DMS53 treated with DMSO at 0.1 percent for 48 hours (cell line): ENCODE results near the gene TBC1D5.

Source experiments
- DNase-seq: peaks from one replicate; lab custom pipeline; 2025; ENCODE audit not compliant: unreplicated experiment; lab: John Stamatoyannopoulos, UW

TBC1D5 gene

DNA sequence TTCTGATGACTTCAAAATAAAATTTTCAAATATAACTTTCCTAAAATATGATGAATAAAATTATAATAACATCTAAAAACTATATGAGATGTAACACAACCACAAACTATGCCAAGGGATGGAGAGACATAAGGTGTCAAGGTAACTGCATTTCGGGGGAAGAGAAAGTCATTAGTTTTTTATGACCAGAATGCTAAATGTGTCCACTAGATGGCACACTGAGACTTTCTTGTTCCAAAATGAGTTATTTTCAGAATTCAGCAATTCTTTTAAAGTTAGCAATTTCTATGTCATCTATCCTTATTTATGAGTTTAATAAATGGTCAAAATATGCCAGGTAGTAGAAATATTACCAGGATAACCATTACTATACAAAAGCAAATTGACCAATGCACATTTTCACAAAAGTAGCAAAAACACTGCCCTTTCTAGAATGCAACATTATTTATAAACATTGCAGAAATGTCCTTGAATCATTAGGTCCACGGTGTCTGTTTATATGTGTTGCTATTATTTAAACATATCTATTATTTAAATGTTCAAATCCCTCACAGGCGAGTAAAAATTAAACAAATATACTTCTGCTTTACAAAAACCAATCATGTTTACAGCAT lies 483.5 kb downstream of the TBC1D5 start:
- DNase-seq: no peak

DNA sequence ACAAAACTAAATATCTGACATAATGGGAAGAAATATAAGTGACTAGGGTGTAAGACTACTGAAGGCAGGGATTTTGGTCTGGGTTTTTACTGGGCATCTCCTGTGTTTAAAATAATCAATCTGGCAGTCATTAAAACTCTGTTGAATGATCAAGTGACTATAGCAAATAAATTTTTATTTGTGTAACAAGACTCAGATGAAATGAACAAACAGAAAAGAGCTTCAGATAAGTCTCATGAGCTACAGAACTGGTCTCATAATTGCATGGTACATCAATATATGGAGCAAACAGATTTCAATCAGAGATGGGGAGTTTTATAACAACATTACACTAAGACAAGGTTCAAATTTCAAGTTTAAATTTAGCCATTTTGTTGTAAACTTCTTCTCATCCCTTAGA lies 485.2 kb downstream of the TBC1D5 start:
- DNase-seq: no peak

GRCh38 chr3:17243621-17244020 lies 498.8 kb downstream of the TBC1D5 start:
- no peak for DNase-seq

GRCh38 chr3:17239417-17239816 lies 503.0 kb downstream of the TBC1D5 start:
- DNase-seq: no peak

GRCh38 chr3:17238023-17238422 lies 504.4 kb downstream of the TBC1D5 start:
- no peak for DNase-seq

GRCh38 chr3:17235310-17235709 lies 507.1 kb downstream of the TBC1D5 start:
- no peak for DNase-seq

DNA sequence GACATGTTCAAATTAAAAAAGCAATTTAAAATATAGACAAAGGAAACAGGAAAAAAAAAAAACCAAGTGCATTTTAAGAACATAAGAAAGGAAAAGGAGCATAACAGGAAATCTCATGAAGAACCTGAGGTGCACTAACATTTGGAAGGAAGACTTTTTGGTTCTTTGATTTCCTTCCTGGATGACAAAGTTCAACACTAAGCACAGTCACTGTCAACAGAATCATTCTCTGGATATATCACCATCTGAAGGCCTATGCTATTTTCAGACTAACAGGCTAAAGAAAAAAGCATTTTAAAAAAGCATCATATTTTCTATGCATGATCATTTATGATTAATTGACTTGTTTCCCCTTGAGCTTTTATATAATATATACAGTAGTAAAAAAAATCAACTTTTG lies 508.0 kb downstream of the TBC1D5 start:
- no peak for DNase-seq

- peak; percentile 22 for DNase-seq
Measured at GRCh38 chr3:17233398-17233800, 509.0 kb downstream of the TBC1D5 start.

DNA sequence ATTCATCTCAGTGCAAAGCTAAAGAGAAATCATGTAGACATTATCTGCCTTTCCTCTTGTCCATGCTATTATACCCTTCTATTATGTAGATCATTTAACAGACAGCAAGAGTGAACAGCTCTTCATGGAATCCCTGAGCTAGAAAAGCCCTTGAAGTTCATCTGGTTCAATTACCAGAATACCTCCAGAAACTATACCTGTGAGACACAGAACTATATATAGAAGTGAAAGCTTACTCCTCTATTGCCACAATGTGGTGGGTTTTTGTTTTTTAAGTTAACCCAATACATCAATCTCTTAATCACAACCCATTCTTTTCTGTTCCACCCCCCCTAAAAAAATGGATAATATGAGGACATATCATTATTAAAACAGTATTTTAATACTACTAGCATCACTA lies 510.0 kb downstream of the TBC1D5 start:
- DNase-seq: no peak

- DNase-seq: peak; percentile 15
Measured at GRCh38 chr3:17231537-17232261, 510.7 kb downstream of the TBC1D5 start.

GRCh38 chr3:17227472-17227871 lies 515.0 kb downstream of the TBC1D5 start:
- no peak for DNase-seq

DNA sequence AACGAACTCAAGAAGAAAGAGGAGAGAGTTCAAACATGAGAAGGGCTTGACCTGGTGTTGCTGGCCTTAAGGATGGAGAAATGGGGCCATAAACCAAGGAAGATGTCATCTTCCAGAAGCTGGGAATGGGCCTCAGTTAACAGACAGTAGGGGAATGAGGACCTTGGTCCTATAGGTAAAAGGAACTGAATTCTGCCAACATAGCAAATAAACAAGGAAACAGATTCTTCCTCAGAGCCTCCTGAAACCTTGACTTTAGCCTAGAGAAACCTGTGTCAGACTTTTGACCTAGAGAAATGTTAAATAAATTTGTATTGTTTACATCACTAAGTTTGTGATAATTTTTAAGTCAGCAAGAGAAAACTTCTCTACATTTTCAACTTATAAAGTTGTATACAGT lies 520.9 kb downstream of the TBC1D5 start:
- no peak for DNase-seq

- DNase-seq: no peak
Measured at GRCh38 chr3:17219593-17219992, 522.8 kb downstream of the TBC1D5 start.

GRCh38 chr3:17218587-17218986 lies 523.8 kb downstream of the TBC1D5 start:
- DNase-seq: no peak

- DNase-seq: no peak
Measured at GRCh38 chr3:17217588-17217987, 524.8 kb downstream of the TBC1D5 start.

GRCh38 chr3:17213102-17213501 lies 529.3 kb downstream of the TBC1D5 start:
- DNase-seq: no peak

DNA sequence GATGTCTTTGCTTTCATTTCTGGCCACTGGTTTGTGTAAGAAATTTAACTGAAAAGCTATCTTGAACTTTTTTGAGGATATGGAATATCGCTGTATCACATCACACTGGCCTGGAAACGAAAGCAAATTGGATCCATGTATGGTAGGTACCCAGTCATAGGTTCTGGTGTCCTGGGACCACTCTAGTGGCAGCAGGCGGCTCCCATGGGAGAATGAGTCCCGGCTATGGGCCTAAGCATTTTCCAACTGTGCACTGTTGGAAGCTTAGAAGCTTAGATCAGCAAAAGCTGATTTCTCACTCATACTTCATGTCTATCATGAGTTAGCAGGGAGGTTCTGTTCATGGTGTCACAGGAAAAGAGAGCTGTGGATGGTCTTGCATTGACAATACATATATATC lies 534.5 kb downstream of the TBC1D5 start:
- DNase-seq: no peak

DNA sequence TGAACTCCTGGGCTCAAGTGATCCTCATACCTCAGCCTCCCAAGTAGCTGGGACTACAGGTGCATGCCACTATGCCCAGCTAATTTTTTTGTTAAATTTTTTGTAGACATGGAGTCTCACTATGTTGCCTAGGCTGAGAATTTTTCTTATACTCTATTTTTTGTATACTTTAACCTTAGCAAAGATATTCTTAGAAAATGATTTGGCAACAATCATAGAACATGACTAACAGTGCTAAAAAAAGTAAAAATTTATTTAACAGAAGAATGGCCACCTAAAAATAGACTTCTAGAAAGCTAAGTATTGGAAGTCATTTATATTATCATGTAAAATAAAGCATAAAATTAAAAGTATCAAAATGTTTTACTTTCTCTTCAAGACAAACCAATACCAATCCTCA lies 535.4 kb downstream of the TBC1D5 start:
- no peak for DNase-seq

DNA sequence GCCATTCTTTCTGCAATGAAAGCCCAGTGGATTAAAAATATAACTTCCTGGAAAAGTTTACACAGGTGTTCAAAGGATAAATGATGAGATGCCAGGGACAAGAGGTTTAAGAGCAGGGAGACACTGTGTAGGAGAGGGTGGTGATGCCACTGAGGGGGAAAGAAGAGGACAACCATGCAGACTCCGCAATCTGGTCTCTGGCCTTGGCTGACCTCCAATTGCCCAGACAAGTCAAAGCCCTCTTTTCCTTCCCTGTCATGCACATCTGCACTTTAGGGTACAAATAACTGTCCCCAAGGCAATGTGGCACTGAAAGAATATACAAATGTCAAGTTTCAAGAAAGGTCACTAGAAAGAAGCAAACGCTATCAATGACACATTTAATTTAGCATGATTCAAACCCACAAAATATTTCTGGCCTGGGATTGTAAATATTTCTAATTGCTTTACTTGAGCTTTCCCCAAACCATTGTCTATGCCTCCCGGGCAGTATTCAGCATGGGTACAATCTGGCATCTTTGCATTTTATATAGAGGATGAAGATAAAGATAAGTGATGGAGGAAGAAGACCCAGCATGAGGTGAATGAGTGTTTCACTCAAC lies 538.3 kb downstream of the TBC1D5 start:
- no peak for DNase-seq

DNA sequence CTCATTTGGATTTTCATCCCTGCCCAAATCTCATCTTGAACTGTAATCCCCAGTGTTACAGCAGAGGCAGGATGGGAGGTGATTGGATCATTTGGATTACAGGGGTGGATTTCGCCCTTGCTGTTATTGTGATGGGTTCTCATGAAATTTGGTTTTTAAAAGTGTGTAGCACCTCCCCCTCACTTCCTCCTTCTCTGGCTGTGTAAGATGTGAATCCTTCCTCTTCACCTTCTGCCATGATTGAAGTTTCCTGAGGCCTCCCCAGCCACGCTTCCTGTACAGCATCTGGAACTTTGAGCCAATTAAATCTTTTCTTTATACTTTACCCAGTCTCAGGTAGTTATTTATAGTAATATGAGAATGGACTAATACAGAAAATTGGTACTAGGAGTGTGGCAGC lies 540.9 kb downstream of the TBC1D5 start:
- DNase-seq: no peak

GRCh38 chr3:17195856-17196604 lies 546.4 kb downstream of the TBC1D5 start:
- DNase-seq: no peak

DNA sequence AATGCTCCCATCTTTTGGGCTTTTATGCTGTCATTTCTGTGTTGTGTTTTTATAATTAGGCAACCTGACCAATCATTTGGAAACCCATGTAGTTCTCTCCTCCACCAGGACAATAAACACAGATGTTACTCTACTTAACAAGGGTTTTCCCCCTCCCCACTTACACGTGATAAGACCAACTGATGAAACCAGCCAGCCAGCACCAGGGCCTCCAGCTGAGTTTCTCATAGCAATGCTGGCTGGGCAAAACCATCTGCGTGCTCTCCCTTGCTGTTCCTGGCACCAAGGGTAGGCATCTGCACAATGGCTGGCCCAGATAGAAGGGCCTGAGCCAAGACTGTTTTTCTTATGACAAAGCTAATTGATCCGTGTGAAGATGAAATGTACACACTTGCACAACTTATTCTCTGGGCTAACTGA lies 547.2 kb downstream of the TBC1D5 start:
- DNase-seq: no peak
